Astrocyte of the cerebellum (primary cell): ENCODE results near the gene PPP1R9B.
A peak's percentile ranks its signal among the peaks of the same experiment; 100 is the strongest.

ENCODE experiments used
- DNase-seq: peaks from one replicate; pipeline ENCODE4 v3.0.0-alpha.2; 2011; ENCODE audit warnings: low read depth
- H3K4me3 ChIP-seq: 2 replicates; pipeline ENCODE4 v1.5.1; 2011; ENCODE audit warnings: mild to moderate bottlenecking, low read depth, low read length, moderate library complexity
- CTCF ChIP-seq: IDR thresholded peaks from 2 replicates; pipeline ENCODE4 v1.5.1; 2012; ENCODE audit warnings: low read length, low read depth, moderate library complexity, mild to moderate bottlenecking; ENCODE audit errors: missing control alignments
- in situ Hi-C: cut with HindIII; loops from 2 replicates; pipeline ENCODE4 v1.10.0; 2017; ENCODE audit warnings: low sequenced_read_pairs

The PPP1R9B gene

GRCh38 chr17:50187394-50187725 lies 36.9 kb upstream of the PPP1R9B start:
- DNase-seq, result no peak
- no peak for TF ChIP-seq CTCF
- no peak overlapping the region for H3K4me3 ChIP-seq
- in situ Hi-C loops, result no loop called here

GRCh38 chr17:50186661-50187393 lies 36.4 kb upstream of the PPP1R9B start:
- no peak for DNase-seq
- in situ Hi-C loops, result no loop called here
- TF ChIP-seq CTCF, result no peak
- no peak overlapping the region for H3K4me3 ChIP-seq

- H3K4me3 ChIP-seq, result no peak overlapping the region
- DNase-seq, result no peak
- in situ Hi-C loops, result no loop called here
- TF ChIP-seq CTCF, result no peak
These were observed 35.4 kb upstream of the PPP1R9B start for GRCh38 chr17:50185631-50186471.

GRCh38 chr17:50184611-50185398 lies 34.3 kb upstream of the PPP1R9B start:
- no peak for TF ChIP-seq CTCF
- DNase-seq, result no peak
- no peak overlapping the region for H3K4me3 ChIP-seq
- in situ Hi-C loops, result no loop called here

- DNase-seq, result no peak
- in situ Hi-C loops, result no loop called here
- peak; percentile 29 for TF ChIP-seq CTCF
- no peak overlapping the region for H3K4me3 ChIP-seq
These were observed 33.6 kb upstream of the PPP1R9B start for GRCh38 chr17:50184064-50184463.

- no peak overlapping the region for H3K4me3 ChIP-seq
- in situ Hi-C loops, result no loop called here
- TF ChIP-seq CTCF, result no peak
- DNase-seq, result no peak
These were observed 33.0 kb upstream of the PPP1R9B start for GRCh38 chr17:50183421-50183994.
